Gastrocnemius medialis (tissue), 4 donors: Measurements from ENCODE around the gene SEMA6D.

ENCODE experiments used
- POLR2A ChIP-seq, 2 donors: fragments of 450-650 bp; IDR thresholded peaks; one replicate each; pipeline ENCODE4 v1.6.1; 2017; ENCODE audit warnings: antibody characterized with exemption in 2 of 2, mild to moderate bottlenecking in 2 of 2, moderate library complexity in 2 of 2
- TF ChIP-seq, protein P1 (sequence below), 5 experiments: fragments of 450-650 bp in 3 of 5; fragments of 200-600 bp in 2 of 5; sonication (generic) in 2 of 5; IDR thresholded peaks in 4 of 5; conservative IDR thresholded peaks in 1 of 5; 1 replicate in 4 of 5; 2 replicates in 1 of 5; pipeline ENCODE4 v1.5.1; 2016 to 2019; ENCODE audit warnings: antibody characterized with exemption in 5 of 5, mild to moderate bottlenecking in 3 of 5, moderate library complexity in 3 of 5

DNA sequence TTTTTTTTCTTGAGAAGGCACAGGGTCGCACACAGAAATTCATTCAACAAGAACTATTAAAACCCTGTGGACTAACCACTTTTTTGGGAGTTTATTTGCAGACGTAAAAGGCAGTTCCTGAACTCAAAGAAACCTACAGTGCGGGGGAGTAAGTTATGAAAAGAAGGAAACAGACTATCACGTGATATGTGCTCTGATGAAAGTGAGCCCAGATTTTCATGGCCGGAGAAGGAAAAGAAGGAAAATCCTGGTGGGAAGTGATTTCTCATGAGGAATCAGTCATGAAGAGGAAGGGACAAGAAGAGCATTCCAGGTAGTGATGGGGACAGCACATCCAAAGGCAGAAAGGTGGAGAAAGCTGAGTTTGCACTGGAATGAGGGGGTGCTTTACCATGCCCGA is 26.1 kb downstream of the SEMA6D start:
- TF ChIP-seq, protein P1, sequence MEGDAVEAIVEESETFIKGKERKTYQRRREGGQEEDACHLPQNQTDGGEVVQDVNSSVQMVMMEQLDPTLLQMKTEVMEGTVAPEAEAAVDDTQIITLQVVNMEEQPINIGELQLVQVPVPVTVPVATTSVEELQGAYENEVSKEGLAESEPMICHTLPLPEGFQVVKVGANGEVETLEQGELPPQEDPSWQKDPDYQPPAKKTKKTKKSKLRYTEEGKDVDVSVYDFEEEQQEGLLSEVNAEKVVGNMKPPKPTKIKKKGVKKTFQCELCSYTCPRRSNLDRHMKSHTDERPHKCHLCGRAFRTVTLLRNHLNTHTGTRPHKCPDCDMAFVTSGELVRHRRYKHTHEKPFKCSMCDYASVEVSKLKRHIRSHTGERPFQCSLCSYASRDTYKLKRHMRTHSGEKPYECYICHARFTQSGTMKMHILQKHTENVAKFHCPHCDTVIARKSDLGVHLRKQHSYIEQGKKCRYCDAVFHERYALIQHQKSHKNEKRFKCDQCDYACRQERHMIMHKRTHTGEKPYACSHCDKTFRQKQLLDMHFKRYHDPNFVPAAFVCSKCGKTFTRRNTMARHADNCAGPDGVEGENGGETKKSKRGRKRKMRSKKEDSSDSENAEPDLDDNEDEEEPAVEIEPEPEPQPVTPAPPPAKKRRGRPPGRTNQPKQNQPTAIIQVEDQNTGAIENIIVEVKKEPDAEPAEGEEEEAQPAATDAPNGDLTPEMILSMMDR (IDR thresholded peaks at IDR 0.05 in 4 of 5, conservative IDR thresholded peaks at IDR 0.05 in 1 of 5): no peak
- no peak for TF ChIP-seq POLR2A (IDR thresholded peaks at IDR 0.05)
